ENCODE data around the gene KCNT2.

Gene KCNT2

GRCh38 chr1:196367838-196368237 is 240.4 kb downstream of the KCNT2 start:
- Mint-ChIP-seq H3K4me3 (no peak overlapping the region), H3K4me1 (no peaks in the 10 kb centered on the region), H3K27me3 (ENCODE audit: low read depth, poor library complexity) (no peaks in the 10 kb centered on the region)

GRCh38 chr1:196366817-196367495 is 241.3 kb downstream of the KCNT2 start:
- no peak for DNase-seq
- H3K36me3 Mint-ChIP-seq (ENCODE audit: low read depth): peaks cover 20% of the 10 kb centered on the region
- no peaks in the 10 kb centered on the region for H3K27me3 Mint-ChIP-seq (ENCODE audit: low read depth, poor library complexity)
- H3K4me1 Mint-ChIP-seq: no peaks in the 10 kb centered on the region
- H3K4me3 Mint-ChIP-seq: no peak overlapping the region
- H3K9me3 Mint-ChIP-seq: no peaks in the 10 kb centered on the region
- no peak for TF ChIP-seq CTCF (IDR thresholded peaks at IDR 0.05)
- H3K27ac Mint-ChIP-seq: no peak overlapping the region

More at GRCh38 chr1:196367838-196368237, 240.4 kb downstream of the KCNT2 start:
- peaks cover 20% of the 10 kb centered on the region for H3K36me3 Mint-ChIP-seq (ENCODE audit: low read depth)
- no peak overlapping the region for H3K27ac Mint-ChIP-seq
- no peak for TF ChIP-seq CTCF (IDR thresholded peaks at IDR 0.05)
- no peak for DNase-seq
- H3K9me3 Mint-ChIP-seq: no peaks in the 10 kb centered on the region

- no peak for DNase-seq
- Mint-ChIP-seq H3K36me3 (ENCODE audit: low read depth) (no peaks in the 10 kb centered on the region), H3K9me3 (no peaks in the 10 kb centered on the region), H3K27ac (no peak overlapping the region), H3K4me1 (no peaks in the 10 kb centered on the region), H3K4me3 (no peak overlapping the region), H3K27me3 (ENCODE audit: low read depth, poor library complexity) (no peaks in the 10 kb centered on the region)
- TF ChIP-seq CTCF (IDR thresholded peaks at IDR 0.05): no peak
Measured at GRCh38 chr1:196361112-196361714, 247.0 kb downstream of the KCNT2 start.

GRCh38 chr1:196357913-196358312 is 250.3 kb downstream of the KCNT2 start:
- TF ChIP-seq CTCF (IDR thresholded peaks at IDR 0.05): no peak
- Mint-ChIP-seq H3K36me3 (ENCODE audit: low read depth) (peaks cover 7% of the 10 kb centered on the region), H3K4me1 (no peaks in the 10 kb centered on the region)

GRCh38 chr1:196355206-196355786 is 252.9 kb downstream of the KCNT2 start:
- DNase-seq: no peak
- Mint-ChIP-seq H3K4me1 (no peaks in the 10 kb centered on the region), H3K27me3 (ENCODE audit: low read depth, poor library complexity) (no peaks in the 10 kb centered on the region), H3K9me3 (peaks cover 9% of the 10 kb centered on the region), H3K36me3 (ENCODE audit: low read depth) (peaks cover 14% of the 10 kb centered on the region), H3K27ac (no peak overlapping the region), H3K4me3 (no peak overlapping the region)
- TF ChIP-seq CTCF (IDR thresholded peaks at IDR 0.05): peak; percentile 17

More at GRCh38 chr1:196357913-196358312, 250.3 kb downstream of the KCNT2 start:
- Mint-ChIP-seq H3K27me3 (ENCODE audit: low read depth, poor library complexity) (no peaks in the 10 kb centered on the region), H3K9me3 (peaks cover 5% of the 10 kb centered on the region), H3K27ac (no peak overlapping the region), H3K4me3 (no peak overlapping the region)
- no peak for DNase-seq

Measured in nephron progenitor cell (in vitro differentiated cells).